Muscle layer of duodenum (tissue), 2 donors: ENCODE results near the gene DNAJC1.
A peak's percentile ranks its signal among the peaks of the same experiment; 100 is the strongest.
"Not testable (repeated sequence)": the region's sequence is repeated elsewhere in the genome, so short reads cannot be mapped to it uniquely, and the experiment has no call there.

Source experiments
- H3K27ac ChIP-seq: one replicate; pipeline ENCODE4 v1.7.0; 2013; ENCODE audit warnings: mild to moderate bottlenecking, low read length
- H3K27me3 ChIP-seq: one replicate; pipeline ENCODE4 v1.7.0; 2013; ENCODE audit warnings: low read depth, mild to moderate bottlenecking, control low read depth, low read length
- H3K36me3 ChIP-seq, 2 donors: one replicate each; pipeline ENCODE4 v1.7.0; 2013; ENCODE audit warnings: low read length in 2 of 2, control low read depth in 1 of 2, mild to moderate bottlenecking in 1 of 2; ENCODE audit not compliant: insufficient read depth in 2 of 2, control insufficient read depth in 1 of 2
- H3K4me1 ChIP-seq, 2 donors: one replicate each; pipeline ENCODE4 v1.7.0; 2013; ENCODE audit warnings: low read length in 2 of 2, mild to moderate bottlenecking in 2 of 2, control low read depth in 1 of 2, moderate library complexity in 1 of 2; ENCODE audit not compliant: insufficient read depth in 2 of 2, control insufficient read depth in 1 of 2
- H3K4me3 ChIP-seq, 2 donors: one replicate each; pipeline ENCODE4 v1.7.0; 2013; ENCODE audit warnings: low read length in 2 of 2, low read depth in 1 of 2, mild to moderate bottlenecking in 1 of 2
- H3K9me3 ChIP-seq, 2 donors: one replicate each; pipeline ENCODE4 v1.7.0; 2013; ENCODE audit warnings: low read length in 2 of 2, control low read depth in 1 of 2, mild to moderate bottlenecking in 1 of 2; ENCODE audit not compliant: control insufficient read depth in 1 of 2
- donor health status: healthy.

DNAJC1 gene

DNA sequence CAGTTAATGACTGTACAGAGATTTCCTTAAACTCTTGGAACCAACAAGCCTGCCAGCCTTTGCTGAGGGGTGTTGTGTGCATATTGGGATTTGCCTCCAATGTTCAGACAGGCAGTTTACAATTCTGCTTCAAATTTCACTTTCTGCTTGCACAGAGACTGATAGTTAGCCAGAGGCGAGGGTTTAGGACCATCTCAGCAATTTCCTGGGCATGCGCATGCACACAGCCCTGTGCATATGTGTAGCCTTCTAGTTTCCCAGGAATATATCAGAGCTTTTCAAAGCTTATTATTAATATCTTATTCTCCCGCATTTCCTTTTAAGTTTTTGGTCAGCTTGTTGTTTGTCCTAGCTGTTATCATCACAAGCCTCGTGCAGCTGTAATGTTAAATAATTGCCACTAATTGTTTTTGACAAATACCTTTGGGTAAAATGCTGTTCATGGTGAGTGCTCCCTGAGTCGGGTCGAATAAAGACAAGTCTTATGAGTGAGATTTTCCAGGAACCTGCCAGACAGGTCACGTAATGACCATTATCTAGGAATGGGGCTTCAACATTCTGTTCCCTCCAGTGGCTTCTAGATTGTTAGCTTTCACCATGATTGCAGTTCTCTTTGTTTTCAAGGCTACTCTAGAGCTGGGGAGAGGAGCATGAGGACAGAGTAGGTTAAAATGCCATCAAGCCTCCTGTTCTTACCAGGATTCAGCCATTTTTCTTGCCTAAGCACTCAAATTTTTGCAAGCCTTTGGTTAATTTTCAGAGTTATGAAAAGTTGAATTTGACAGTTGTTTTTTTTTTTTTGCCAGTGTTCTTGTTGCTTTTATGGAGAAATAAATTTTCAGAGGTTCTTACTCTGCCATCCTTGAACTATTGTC, 24.1 kb upstream of the DNAJC1 start:
- H3K36me3 ChIP-seq: no peaks in the 10 kb centered on the region
- no peak overlapping the region for H3K4me3 ChIP-seq
- H3K27me3 ChIP-seq: no peaks in the 10 kb centered on the region
- peaks cover 0 to 2% of the 10 kb centered on the region in 2 donors for H3K4me1 ChIP-seq
- H3K9me3 ChIP-seq: no peaks in the 10 kb centered on the region
- no peak overlapping the region for H3K27ac ChIP-seq

DNA sequence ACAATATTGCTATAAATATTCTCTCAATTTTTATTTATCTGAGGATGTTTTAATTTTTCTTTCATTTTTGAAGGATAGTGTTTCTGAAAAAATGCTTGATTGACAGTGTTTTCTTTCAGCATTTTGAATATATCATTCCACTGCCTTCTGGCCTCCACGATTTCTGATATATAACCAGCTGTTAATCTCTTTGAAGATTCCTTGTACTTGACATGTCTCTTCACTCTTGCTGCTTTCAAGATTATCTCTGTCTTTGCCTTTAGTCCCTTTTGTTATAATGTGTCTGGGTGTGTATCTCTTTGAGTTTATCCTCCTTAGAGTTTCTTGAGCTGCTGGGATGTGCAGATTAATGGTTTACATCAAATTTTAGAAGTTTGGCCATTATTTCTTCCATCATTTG, 22.8 kb upstream of the DNAJC1 start:
- no peaks in the 10 kb centered on the region for H3K36me3 ChIP-seq
- no peak overlapping the region for H3K4me3 ChIP-seq
- H3K9me3 ChIP-seq: no peaks in the 10 kb centered on the region
- no peaks in the 10 kb centered on the region for H3K27me3 ChIP-seq
- no peak overlapping the region for H3K27ac ChIP-seq
- peaks cover 0 to 11% of the 10 kb centered on the region in 2 donors for H3K4me1 ChIP-seq

DNA sequence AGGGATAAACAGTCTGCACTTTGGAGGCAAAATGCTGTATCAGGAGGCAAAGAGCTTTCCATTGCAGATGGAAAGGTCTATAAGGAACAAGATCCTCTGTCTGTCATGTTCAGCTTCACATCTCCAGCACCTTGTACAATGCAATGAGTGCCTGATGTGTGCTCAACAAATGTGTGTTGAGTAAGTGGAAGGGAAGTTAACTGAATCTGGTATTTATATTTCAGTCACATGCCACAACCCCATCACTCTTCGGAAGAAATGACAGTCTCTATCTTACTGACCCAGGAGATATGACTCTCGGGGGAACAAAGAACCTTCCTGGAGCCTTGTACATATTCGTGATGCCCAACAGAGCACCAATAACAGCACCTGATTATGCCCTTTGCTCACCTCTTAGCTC, 20.0 kb upstream of the DNAJC1 start:
- Histone ChIP-seq H3K9me3 (no peaks in the 10 kb centered on the region), H3K4me3 (no peak overlapping the region), H3K4me1 (peaks cover 0 to 11% of the 10 kb centered on the region in 2 donors), H3K36me3 (no peaks in the 10 kb centered on the region), H3K27ac (no peak overlapping the region), H3K27me3 (no peaks in the 10 kb centered on the region)

DNA sequence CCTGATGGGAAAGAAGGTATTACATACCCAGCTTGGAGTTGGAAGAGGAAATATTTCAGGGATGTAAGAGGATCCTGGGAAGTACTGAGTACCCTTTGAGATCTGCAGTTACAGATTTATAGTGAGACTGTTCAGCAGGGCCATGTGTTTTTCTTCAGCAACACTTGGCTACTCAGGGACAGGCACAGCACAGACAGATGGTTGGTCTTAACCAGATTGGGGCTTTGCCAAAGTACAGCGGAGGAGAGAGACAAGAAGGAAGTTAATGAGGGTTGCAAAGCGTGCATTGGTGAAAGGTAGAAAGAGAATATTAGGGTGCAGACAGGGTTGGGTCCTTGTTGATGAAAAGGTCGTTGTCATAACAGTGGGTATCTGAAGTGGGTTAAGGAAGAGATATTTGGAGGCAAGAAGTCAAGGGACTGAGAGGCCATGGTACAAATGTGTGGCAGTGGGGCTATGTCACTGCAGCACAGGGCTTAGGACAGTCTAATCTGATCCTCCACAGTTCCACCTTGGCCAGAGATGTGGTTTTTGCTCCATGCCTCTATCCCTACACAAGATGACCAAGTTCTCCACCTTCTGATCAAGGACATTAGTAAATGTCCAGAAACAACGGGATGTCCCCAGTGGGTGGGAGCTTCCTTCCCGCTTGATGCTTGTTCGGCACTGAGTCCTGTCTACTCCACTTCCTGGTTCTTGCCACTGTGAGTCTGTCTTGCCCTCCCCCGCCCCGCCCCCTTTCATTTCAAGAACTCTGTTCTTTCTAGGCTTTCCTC, 18.9 kb upstream of the DNAJC1 start:
- Histone ChIP-seq H3K4me1 (peaks cover 0 to 11% of the 10 kb centered on the region in 2 donors), H3K36me3 (no peaks in the 10 kb centered on the region), H3K27ac (no peak overlapping the region), H3K4me3 (peak overlapping the region in 1 of 2 donors; percentile 22), H3K9me3 (no peaks in the 10 kb centered on the region), H3K27me3 (no peaks in the 10 kb centered on the region)

GRCh38 chr10:22021144-22021543, 17.6 kb upstream of the DNAJC1 start:
- not testable (repeated sequence) for H3K27ac ChIP-seq, H3K36me3 ChIP-seq, H3K4me3 ChIP-seq, H3K9me3 ChIP-seq, H3K27me3 ChIP-seq
- H3K4me1 ChIP-seq: peaks cover 0 to 11% of the 10 kb centered on the region in 2 donors

DNA sequence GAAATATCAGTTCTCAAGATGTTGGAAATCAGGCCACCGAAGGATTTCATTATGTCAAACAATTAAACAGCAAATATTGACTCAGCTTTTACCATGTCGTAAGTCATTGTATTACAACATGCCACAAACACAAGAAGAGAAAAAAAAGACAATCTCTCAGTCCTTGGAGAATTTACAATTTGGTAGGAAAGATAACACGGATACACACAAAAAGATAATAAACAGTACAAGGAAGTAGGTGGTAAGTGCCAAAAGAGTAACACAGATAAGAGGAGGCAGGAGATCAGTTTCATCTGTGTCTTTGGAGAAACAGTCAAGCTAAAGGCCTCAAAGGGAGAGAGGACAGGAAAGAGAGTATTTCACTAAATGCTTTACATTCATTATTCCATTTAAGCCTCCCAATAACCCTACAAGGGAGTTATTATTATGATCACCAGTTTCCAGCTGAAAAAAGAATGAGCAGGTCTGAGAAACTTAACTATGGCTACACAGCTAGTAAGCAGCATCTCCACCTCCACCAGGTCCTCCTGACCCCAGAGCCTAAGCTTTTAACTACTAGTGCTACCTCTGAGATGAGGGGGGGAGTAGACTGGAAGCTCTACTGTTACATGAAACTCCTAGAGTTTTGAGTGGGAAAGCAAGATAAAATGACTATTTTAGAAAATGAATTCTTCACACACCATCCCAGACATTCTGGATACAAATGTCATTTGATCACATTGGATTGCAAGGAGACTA, 13.9 kb upstream of the DNAJC1 start:
- Histone ChIP-seq H3K4me1 (peaks cover 0 to 8% of the 10 kb centered on the region in 2 donors), H3K9me3 (no peaks in the 10 kb centered on the region), H3K36me3 (no peaks in the 10 kb centered on the region), H3K4me3 (no peak overlapping the region), H3K27me3 (no peaks in the 10 kb centered on the region), H3K27ac (no peak overlapping the region)

DNA sequence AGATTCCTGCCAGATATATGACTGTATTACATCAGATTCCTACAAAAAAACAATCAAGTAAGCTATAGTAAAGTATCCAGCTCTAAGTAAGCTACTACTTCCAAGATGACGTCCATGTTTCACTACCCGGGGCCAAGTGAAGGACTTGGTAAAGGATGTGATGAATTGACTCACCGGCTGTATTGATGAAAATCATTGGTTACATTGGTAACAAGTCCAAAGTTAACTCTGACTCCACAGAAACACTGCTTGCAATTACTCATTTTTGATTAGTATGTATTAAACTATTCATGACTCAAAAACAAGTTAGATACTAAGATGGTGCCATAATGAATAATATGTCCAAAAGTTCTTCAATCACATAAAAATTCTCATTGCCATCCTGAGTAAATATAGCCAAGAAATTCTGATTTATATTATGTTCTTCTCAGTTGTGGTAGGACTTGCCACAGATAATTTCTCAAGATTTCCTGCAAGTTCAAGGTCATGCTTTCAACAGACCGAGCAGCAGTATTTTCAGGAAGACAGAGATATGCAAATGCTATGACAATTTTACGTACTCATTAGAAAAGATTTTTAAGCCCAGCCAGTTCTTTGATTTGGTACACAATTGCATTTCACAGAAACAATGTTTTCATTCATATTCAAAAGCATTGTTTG, 12.6 kb upstream of the DNAJC1 start:
- H3K9me3 ChIP-seq: no peaks in the 10 kb centered on the region
- no peak overlapping the region for H3K4me3 ChIP-seq
- H3K4me1 ChIP-seq: no peaks in the 10 kb centered on the region
- H3K36me3 ChIP-seq: no peaks in the 10 kb centered on the region
- H3K27ac ChIP-seq: no peak overlapping the region
- no peaks in the 10 kb centered on the region for H3K27me3 ChIP-seq

- Histone ChIP-seq H3K4me3 (no peak overlapping the region), H3K27ac (no peak overlapping the region), H3K4me1 (no peaks in the 10 kb centered on the region), H3K9me3 (no peaks in the 10 kb centered on the region), H3K27me3 (no peaks in the 10 kb centered on the region), H3K36me3 (no peaks in the 10 kb centered on the region)
Observed at GRCh38 chr10:22010973-22011408, 7.5 kb upstream of the DNAJC1 start.

GRCh38 chr10:22010539-22010938, 7.0 kb upstream of the DNAJC1 start:
- Histone ChIP-seq H3K27me3 (no peaks in the 10 kb centered on the region), H3K4me3 (no peak overlapping the region), H3K4me1 (no peaks in the 10 kb centered on the region)

DNA sequence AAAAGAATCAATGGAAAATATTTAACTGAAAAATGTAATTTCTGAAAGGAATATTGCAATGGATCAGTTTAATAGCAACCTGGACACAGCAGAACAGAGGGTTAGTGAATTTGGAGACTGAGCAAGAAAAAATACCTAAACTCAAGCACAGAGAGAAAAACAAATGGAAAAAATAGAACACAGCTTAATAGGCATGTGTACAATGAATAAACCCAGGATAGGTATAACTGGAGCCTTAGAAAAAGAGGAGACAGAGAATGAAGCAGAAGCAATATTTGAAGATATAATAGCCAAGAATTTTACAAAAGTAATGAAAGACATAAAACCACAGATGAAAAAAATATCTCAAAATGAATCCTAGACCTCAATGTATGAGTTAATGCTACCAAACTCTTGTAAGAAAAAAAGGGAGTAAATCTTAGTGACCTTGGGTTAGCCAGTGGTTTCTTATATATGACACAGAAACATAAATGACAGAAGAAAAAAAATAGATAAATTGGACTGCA, 2.9 kb upstream of the DNAJC1 start:
- Histone ChIP-seq H3K27me3 (no peaks in the 10 kb centered on the region), H3K9me3 (no peaks in the 10 kb centered on the region), H3K36me3 (no peaks in the 10 kb centered on the region)

More at GRCh38 chr10:22010539-22010938, 7.0 kb upstream of the DNAJC1 start:
- H3K9me3 ChIP-seq: no peaks in the 10 kb centered on the region
- no peak overlapping the region for H3K27ac ChIP-seq
- H3K36me3 ChIP-seq: no peaks in the 10 kb centered on the region

More for the DNA sequence above, 2.9 kb upstream of the DNAJC1 start:
- Histone ChIP-seq H3K4me1 (peaks cover 5% of the 10 kb centered on the region in 2 donors), H3K4me3 (no peak overlapping the region), H3K27ac (no peak overlapping the region)
